HG03097 (cell line): Measurements from ENCODE around the gene PPT2.

Source experiments
- ATAC-seq: cut with Tn5 transposase; IDR thresholded peaks from one replicate; pipeline ENCODE4 v1.9.1; 2021; ENCODE audit not compliant: unreplicated experiment, low FRiP score

The PPT2 gene, protein sequence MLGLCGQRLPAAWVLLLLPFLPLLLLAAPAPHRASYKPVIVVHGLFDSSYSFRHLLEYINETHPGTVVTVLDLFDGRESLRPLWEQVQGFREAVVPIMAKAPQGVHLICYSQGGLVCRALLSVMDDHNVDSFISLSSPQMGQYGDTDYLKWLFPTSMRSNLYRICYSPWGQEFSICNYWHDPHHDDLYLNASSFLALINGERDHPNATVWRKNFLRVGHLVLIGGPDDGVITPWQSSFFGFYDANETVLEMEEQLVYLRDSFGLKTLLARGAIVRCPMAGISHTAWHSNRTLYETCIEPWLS

DNA sequence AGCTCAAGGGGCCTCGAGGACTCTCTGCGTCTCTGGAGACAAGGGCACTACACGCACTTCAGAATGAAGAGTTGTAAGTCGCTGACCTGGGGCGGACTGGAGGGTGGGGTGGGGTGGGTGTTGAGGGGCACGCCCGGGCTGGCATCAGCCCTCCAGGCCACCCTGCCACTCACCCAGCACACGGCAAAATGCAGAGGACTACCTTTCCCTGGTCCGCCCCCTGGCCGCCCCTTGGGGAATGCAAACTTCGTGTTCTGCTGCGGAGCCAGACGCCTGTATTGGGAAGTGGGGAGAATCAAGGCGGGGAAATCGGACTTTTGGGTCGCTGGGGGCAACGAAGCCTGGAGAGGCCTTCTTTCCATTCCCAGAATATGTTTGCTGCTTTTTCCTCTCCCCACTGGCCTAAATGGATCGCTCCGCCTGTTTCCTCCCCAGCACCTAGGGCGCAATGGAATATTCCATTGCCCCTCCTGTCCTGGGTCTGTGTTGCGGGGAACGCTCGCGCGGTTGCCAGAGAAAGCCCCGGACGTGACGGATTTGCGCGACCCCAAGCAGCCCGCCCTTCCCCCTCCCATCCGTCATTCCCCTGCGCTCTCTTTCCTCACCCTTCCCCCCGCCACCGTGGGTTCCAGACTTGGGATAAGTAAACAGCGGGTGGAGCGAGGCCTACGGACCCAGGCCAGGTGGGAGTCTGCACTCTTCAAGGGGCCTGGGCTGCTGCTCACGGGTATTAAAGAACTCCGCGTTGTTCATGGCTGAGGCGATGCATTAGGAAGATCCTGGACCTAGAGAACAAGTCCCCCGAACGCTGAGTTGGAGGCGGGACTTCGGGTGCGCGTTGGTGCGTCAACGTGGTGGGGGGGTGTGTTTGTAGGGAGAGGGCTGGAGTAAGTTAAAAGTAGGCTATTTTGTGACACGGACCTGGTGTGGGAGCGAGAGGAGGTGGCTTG lies at the start of gene PPT2:
TSS of gene PPT2 (plus strand) at position 578 of the 950 bp plus-strand sequence. CDS start 454 bp downstream, outside the sequence.
- ATAC-seq = no peak

DNA sequence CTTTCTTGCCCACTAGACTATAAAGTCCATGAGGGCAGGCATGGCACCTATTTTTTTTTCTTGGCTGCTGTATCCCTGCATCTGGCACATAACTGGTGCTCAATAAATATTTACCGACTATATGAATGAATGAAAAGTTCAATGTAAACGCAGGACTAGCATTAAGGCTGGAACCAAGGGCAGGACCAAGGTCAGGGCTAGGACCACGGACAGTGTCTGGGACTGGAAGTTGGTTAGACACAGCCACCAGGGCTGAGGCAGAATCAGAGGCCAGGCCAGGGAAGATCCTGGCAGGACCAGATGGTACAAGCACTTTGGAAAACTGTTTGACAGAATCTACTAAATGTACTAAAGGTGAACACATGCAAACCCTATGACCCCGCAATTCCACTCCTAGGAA lies 48.5 kb upstream of the PPT2 start:
- no peak for ATAC-seq

DNA sequence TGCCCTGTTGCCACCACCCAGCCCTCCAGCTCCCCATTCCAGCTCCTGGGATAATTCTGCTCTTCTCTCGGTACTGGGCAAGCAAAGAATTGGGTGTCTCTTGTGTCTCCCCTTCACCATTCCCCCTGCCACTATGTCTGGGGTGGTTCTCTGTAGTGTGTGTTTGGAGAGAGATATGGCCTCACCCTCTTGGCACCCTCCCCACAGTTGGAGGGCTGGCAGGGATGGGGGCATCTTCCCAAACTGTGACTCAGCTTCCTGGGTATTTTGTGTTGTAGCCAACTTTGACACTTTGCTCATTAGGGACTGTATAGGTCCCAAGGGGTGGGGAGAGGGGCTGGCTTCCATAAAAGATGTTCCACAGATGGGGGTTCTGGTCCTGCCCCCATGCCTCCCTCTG lies 46.5 kb upstream of the PPT2 start:
- ATAC-seq = no peak

DNA sequence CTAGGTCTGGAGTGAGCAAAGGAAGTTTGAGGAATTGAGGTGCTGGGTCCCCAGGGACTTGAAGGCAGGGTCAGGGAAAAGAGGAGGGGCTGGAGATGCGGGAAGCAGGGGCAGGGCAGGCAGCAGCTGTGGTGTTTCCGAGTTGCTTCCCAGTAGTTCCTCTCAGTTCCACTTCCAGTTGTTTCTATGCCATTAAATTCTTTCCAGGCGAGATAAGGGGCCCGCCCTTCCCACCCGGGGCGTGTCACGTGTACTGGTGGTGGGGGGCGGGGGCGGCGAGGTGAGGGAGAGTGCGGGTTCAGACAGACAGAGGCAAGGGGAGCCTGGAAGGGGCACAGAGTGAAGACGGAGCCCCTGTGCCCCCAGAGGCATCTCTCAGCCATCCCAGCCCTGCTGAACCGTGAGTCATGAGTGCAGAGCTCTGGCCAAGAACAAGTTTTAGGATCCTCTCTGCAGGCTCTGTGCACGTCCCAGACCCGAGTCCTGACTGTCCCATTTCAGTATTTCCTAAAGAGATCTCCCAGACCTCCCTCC lies 45.8 kb upstream of the PPT2 start:
- no peak for ATAC-seq

DNA sequence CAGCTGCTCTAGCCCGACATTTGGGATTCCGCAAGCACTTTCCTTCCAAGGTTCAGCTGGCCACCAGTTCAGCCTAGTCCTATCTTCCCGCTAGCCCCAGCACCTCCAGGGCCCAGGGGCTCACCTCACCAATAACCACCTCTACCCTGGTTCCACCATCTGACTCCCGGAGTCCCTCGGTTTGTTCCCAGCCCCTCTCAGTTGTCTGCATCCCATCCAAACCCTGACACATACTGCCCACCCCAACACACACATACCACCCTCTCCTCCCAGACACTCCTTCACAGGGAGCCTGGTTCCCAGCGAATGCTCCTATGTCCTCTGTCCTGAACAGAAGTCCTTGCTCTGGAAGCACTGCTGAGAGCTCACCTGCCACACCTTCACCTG lies 45.2 kb upstream of the PPT2 start:
- ATAC-seq = no peak

DNA sequence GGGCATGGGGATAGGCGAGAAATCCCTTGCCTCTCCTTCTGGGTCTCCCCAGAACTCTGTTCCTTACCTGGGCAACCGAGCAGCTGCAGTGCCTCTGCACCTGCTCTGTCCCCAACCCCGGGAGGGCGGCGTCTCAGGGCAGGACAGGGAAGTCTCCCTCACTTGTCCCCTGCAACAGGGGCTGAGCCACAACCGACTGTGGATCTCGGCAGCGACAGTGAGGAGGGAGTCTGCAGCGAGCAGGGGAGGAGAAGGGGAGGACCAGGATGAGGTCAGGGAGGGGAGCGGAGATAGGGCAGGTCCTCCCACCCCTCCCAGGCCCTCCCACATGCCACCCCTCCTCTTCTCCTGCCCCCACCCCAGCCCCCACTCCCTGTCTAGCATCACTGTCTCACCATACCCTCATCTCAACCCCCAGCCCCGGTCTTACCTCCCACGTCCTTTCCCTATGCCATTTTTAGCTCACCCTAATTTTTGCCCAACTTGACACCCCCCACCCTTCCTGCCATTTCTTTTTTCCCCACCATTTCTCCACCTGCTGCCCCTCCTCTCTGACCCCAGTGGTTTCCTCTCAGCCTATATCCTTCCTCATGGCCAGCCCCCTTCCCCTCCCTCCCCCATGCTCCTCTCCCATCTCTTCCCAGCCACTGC lies 44.7 kb upstream of the PPT2 start, which contains the start of gene TNXB:
TSS of gene TNXB (minus strand) at position 225 of the 651 bp plus-strand sequence. CDS start 11,140 bp downstream, outside the sequence.
- ATAC-seq = no peak

DNA sequence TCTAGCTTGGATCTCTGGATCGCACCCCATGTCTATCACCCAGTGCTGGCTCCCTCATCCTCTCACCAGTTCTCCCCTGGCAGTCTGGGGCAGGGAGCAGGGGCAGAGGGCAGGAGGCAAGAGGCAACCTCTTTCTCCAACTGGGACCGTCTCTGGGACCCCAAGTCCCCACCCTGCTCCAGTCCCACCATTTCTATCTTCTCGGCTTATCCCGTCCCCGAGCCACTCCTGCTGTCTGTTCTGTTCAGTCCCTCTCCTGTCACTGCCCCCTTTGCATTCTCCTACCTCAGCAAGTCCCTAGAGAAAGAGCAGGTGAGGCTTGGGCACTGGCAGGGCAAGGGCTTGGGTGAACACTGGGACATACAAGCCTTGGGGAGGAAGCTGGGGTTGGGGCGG lies 44.2 kb upstream of the PPT2 start:
- no peak for ATAC-seq

DNA sequence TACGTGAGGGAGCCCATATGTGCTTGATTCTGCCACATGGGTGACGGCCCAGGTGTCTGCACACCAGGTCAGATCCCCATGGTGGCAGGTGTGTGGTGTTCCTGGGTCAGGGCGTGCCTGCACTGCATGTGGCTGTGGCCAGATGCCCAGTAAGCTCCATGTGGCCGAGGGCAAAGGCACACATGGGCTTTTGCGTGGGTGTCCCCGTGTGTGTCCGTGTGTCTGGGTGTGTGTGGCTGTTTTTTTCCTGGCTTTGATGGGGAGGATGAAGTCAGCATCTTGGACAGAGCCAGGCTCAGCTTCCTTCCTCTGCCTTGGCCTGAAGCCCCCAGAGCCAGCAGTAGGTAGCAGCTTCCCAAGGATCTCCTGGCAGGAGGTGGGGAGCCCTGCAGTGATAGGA lies 43.3 kb upstream of the PPT2 start:
- no peak for ATAC-seq

DNA sequence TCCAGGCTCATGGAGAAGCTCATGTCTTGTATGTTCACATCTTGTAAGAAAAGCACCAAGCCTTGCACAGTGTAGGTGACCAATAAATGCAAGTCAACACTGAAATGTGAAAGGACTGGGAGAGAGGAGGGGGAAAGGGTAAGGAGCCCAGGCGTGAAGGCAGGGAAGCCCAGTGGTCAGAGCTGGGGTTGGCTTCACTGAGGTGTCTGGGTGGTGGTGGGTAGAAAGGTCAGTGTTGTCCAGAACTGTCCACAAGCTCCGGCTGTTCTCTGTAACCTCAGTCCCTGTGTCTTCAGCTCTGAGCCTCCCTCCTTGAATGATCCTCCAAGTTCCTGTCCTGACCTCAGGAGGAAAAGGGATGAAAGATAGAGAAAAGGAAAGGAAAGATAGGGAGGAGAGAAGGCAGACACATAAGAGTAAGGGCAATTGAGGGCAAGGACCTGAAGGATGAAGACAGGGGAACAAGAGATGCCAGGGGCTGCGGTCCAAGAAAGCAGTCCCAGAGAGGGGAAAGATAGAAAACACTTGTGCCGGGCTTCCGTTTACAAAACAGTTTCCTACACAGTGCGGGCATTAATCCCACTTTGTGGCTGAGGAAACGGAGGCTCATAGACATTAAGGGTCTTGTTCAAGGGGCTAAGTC lies 42.4 kb upstream of the PPT2 start:
- no peak for ATAC-seq

DNA sequence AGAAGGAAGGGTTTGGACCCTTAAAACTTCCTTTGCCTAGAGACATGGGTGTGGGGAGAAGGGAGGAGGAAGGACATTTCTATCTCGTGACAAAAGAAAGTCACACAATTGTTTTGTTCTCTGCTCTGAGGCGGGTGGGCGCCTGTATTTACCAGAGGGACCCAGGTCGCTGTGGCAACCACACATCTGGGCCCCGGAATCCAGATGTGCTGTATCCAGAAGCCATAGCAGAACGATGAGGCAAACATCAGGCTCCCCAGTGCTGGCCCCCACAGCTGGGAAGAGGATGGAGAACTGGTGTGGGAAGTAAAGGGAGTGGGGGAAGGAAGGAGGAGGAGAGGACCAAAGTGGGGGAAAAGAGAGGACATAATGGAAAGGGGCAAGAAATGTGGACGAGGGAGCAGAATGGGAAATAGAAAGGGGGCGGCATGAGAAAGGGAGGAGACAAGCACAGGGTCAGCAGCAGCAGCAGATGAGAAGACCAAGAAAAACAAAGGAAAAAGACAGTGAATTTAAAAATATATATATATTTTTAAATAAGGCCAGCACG lies 41.4 kb upstream of the PPT2 start:
- ATAC-seq = no peak

DNA sequence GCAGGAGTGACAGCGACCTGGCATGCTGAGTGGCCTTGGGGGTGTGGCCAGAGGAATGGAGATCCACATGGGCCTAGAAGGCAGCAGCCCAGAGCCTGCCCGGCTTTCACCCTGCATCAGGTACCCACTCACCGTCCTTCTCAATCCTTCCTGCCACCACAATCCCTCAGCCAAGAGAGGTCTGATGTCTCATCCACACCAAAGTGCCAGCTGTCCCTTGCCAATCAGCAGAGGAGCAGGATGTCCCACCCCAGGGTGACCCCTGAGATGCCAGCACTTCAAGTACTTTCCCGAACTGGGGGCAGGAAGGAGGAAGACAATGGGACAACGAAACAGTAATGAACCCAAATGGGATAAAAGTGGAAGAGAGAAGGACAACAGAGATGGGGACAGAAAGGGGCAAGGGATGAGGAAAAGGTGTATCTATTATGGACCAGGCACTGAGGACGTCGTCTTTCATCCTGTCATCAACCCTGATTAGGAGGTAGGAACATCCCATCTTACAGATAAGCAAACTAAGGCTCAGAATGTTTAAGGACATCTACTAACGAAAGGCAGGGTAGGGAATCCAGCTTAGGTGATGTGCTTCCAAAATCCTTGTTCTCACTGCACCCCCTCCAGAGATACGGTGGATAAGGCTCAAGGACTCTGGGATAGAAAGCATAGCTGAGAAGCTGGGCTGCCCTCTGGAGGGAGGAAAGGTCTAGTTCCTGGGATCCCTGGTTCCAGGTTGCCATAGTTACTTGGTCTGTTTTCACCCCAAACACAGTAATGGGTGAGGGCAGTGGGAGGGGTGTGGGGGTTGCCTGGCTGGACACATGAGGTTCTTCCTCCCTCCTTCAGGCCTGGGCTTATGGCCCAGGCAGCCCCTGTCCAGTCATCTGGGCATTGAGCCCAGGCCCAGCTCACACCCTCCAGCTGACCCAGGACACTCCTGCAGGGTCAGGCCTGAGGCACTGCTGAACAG lies 40.3 kb upstream of the PPT2 start:
- no peak for ATAC-seq

DNA sequence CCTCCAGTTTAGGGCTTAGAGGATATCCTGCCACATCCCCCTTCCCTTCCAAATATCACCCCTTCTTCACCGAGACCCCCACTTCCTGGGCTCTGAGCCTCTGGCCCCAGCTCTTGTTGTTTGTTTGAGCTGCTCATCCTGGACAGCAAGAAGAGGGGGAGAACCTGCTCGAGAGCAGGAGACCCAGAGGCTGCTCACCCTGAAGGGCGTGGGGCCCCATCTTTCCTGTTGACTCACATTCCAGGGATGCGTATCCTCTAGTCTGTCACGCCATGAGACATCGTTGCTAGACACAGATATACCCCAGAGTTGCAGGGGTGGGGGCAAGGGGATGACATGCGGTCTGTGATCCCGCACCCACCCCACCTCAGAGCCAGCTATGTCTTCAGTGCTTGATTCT lies 39.1 kb upstream of the PPT2 start:
- ATAC-seq = no peak

DNA sequence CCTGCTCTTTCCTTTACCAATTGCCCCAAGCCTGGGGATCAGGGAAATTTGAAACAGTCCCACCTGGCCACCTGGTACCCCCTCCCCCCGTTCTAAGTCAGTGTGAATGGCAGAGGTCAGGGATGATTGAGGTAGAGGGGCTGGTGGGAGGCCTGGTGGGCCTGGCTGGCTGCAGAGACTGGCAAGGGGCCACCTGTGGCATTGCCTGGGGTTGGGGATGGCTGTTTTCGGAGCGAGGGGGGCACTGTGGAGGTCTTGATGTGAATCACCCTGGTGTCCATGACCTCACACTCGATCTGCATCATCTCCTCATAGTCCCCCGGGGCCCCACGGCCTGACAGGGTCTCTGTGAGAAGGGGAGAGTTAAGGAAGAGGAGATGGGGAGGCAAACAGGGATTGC lies 38.3 kb upstream of the PPT2 start:
- ATAC-seq = no peak

DNA sequence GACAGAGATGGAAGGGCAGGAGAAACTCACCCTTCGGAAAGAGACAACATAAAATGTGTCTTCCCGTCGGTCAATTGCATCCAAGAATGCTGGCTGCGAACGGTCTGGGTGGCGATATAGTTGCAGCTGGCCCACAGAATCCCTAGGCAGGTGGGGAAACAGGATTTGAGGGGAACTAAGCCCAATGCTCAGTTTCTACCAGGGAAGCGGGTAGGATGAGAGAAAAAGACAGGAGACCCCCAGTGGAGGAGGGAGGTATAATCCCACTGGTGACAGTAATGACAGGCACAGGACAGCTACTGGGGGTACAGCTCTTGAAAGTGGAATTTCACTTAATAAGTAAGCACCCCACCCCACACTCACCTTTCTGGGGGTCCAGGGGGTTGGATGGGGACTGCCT lies 37.3 kb upstream of the PPT2 start:
- ATAC-seq = no peak

DNA sequence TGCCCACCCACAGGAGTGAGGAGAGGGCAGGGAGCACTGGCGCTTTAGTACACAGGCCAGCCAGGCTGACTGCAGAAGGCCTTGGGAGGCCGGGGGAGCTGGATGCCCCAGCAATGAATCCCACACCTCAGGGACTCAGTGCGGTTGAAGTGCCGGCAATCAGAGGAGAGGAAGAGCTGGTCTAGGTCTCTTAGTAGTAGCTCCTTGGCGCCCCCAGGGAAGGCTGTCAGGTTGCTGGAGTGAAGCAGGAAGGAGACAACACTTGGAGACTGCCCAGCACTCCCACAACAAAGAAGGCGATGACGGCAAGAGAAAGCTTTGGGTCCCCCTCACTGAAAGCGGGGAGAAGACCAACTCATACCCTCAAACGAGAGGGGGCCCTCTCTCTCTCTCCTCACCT lies 36.5 kb upstream of the PPT2 start:
- no peak for ATAC-seq

DNA sequence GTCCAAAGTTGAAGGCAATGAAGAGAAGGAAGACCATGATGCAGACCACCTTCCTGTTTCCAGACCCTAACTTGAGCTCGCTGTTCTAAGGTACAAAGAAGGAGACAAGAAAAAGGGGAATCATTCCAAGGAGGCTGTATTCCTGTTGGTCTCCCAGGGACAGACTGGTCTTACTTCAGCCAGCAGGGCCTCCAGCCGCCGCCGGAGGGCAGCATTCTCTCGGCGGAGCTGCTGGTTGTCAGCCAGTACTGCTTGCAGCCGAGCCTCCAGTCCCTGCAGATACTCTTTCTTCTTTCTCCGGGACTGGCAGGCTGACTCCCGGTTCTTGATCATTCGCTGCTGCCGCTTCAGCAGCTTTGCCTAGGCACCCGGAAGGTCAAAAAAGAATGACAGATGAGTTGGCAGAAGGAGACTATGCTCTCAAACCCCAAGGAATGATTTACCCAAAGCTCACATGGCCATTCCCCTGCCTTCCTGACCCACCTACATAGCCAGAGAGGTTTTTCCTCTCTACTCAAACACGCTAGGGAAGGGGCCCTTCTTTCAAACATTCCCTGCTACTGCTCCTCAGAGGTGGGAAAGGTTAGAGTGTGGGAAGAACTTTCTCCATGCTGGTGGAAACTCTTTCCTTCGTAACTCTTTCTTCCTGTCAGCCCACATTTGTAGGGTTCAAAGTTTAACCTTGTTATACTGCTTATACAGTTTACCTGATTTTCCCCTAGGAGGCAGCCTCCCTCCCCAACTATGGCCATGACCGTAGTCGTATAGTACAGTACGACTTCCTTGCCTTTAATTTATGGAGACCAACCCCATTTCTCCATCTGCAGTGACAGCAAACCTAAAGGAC lies 34.9 kb upstream of the PPT2 start:
- no peak for ATAC-seq

DNA sequence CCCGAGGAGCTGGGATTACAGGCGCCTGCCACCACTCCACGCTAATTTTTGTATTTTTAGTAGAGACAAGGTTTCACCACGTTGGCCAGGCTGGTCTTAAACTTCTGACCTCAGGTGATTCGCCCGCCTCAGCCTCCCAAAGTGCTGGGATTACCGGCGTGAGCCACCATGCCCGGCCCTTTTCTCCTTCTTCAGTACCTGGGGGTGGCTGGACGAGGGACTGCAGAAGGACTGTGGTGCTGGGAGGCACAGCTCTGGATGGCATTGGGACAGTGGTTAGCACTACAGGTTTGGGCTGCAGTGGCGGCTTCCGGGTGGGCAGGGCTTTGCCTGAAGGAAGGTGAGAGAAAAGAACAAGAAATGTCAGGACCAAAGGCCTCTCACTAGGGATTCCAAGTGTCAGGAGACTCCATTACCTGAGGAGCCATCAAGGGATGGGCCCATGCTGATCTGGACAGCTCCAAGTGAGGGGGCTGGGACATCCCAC lies 33.3 kb upstream of the PPT2 start:
- no peak for ATAC-seq

DNA sequence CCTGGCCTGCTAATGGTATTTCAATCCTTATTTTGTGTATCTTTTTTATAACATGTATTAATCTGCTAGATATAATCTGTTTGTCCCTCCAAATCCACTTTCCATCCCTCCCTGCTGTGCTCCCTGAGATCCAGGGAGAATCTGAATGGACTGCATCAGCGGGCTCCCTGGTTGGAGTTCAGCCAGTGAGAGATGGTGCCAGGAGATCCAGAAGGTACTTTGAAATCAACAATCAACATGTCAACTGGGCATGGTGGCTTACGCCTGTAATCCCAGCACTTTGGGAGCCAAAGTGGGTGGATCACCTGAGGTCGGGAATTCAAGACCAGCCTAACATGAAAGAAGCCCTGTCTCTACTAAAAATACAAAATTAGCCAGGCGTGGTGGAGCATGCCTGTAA lies 30.3 kb upstream of the PPT2 start:
- no peak for ATAC-seq
